SIG-M5 treated with dmso at 0.1 percent for 504 hours (cell line): ENCODE measurements around the gene PKMYT1.

Experiments used
- DNase-seq: peaks from one replicate; lab custom pipeline; 2025; ENCODE audit not compliant: unreplicated experiment; lab: John Stamatoyannopoulos, UW

PKMYT1 gene

DNA sequence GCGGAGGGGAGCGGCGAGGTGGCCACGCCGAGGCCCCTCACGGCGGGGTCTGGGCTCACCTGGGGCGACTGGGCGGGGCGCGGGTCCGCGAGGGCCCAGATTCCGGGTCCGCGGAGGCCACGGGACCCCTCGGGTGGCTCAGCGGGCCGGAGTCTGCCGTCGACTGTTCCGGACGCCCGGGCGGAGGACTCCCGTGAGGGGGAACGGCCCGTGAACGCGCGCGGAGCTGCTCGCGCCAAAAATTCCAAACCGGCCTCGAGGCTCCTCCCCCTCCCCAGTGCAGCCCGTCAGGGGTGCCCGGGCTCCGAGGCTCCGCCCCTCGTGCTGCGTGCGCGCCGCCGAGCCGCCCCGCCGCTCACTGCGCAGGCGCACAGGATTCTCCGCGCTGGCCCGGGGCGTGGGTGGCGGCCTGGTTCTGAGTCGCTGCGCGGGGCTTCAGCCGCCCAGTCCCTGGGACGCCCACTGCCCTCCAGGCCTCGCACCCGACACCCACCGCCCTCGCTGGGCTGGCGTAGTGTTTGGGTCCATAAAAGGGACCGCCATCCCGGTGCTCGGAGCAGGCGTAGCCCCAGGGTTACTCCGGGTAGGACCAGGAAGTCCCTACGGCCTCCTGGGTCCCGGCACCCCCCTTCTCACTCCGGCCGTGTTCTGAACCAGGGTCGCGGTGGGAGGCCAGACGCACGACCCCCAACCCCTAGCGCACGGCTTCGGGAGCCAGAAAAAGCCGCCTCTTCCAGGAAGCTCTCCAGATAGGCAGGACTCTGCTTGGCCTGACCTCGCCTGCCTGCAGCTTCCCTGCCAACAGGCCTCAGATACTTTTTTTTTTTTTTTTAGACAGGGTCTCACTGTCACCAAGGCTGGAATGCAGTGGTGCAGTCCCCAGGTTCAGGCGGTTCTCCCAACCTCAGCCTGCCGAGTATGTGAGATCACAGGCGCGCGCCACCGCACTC is at the start of gene PKMYT1:
PKMYT1 (minus strand) TSS at position 220 of the 950 bp plus-strand sequence. CDS start 789 bp downstream, outside the sequence.
- peak; percentile 79 for DNase-seq

- DNase-seq = no peak
Observed at GRCh38 chr16:3029491-3030221, 49.4 kb upstream of the PKMYT1 start.

DNA sequence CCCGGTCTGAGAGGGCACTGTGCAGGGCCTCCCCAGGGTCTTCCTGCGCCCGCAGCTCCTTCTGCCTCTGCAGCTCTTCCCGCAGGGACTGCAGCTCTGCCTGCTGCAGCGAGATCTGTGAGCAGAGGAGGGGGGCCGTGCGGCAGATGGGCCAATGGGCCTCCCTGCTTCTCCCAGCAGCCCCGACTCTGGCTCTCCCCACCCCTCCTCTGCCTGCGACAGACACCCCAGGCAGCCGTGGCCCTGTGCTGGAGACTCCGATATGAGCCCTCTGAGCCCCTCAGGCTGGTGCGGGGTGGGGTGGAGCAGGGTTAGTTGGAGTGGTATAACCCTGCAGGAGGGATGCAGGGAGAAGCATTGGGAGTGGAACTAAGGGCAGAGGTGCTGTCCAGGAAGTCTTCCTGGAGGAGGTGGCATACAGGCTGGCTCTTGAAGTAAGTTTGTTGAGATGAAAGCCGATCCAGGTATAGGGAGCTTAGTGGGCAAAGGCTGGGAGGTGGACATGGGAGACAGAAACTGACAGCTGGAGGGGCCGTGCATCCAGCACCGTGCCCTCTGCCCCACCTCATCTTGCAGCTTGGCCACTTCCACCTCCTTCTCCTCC is 48.6 kb upstream of the PKMYT1 start:
- DNase-seq = no peak

DNA sequence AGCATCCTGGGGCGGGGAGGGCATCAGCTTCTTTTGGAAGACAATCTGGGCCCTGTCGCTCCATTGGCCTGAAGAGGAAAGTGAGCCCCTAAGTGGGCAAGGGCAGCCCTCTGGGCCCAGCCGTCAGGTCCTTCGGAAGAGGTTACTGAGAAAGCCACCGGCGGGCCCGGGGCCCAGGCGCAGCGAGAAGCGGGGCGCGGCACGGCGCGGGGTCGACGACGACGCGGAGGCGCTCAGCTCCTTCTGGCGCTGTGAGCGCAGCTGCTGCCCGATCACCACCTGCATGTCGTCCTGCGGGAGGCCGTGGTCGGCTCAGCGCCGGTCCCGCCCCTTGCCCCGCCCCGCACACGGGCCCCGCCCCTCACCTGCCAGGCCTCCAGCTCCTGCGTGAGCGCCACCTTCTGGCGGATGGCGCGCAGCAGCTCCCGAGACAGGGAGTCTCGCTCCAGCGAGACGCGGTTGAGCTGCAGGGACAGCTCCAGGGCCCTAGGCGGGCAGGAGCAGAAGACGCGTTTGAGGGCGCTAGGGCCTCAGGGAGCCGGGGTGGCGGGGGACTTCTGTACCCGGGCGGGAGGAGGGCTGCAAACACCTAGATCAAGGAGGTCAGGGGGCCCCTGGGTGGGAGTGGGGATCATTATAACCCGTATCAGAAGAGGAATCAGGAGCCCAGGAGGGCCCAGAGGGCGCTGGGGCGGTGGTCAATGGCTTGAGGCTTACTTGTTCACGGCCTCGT is 47.9 kb upstream of the PKMYT1 start:
- DNase-seq = peak; percentile 70

DNA sequence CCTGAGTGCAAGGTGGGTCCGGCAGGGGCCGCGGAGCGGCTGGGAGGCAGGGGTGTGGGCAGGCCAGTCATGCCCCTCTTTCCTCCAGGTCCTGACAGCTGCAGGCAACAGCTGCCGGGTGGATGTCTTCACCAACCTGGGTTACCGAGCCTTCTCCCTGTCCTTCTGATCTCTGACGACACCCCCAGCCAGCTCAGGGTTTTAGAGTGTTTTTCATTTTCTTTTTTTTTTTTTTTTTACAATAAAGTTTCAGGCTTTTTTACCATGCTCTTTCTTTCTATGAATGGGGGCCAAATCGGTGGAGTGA is 47.2 kb upstream of the PKMYT1 start:
- DNase-seq = no peak

DNA sequence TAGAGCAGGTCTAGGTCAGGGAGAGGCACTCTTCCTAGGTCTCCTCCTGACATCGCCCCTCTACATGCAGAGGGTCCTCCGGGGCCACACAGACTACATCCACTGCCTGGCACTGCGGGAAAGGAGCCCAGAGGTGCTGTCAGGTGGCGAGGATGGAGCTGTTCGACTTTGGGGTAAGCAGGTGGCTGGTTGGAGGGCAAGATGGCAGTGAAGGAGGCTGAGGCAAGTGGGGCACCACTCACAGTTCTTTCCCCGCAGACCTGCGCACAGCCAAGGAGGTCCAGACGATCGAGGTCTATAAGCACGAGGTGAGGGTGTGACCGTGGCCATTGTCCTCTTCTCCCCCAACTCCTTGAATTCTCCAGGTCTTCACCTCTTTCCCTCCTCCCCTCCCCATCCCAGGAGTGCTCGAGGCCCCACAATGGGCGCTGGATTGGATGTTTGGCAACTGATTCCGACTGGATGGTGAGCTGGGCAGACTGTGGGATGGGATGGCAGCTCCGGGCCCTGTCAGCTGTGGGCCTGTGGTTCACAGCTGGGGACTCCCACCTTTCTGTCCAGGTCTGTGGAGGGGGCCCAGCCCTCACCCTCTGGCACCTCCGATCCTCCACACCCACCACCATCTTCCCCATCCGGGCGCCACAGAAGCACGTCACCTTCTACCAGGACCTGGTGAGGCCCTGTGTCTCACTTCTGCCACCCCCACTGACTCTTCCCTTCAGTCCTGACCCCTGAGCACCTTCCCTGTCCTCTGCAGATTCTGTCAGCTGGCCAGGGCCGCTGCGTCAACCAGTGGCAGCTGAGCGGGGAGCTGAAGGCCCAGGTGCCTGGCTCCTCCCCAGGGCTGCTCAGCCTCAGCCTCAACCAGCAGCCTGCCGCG is 46.6 kb upstream of the PKMYT1 start:
- DNase-seq = no peak

- no peak for DNase-seq
Observed at GRCh38 chr16:3026003-3026378, 45.7 kb upstream of the PKMYT1 start.

GRCh38 chr16:3025032-3026002 is 45.1 kb upstream of the PKMYT1 start:
- DNase-seq = no peak

DNA sequence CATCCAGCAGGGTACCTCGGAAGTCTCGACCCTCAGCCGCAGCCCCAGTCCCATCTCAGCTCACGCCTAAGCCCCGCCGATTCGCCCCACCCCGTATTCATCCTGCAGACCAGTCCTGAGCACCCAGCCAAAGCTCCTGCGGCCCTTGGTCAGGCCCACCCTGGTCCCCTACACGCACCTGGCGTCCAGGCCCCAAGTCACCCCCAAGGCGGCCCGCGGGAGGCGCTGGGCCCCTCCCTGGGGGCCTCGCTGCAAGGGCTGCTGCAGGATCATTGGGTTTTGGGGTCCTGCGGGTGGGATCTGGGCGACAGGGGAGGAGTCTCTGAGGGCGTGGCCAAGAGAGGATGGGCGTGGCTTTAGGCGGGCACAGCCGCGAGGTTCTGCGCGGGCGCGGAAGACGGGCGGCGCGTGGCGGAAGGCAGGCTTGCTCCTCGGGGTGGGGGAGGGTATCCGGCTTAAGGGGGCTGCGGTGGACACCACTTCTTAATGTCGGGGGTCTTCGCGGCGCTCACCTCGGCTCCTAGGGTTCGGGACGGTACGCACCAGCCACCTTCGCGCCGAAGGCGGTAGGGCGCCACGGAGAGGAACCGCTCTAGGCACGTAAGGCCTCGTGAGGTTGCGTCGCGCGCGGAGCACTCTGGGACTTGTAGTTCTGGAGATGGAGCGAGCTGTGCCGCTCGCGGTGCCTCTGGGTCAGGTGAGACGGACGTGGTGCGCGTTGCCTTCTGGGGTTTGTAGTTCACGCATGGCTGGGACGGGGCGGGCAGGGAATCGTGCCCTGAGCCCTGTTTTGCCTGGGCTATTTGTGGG is 43.6 kb upstream of the PKMYT1 start, which contains the start of the genes HCFC1R1 and THOC6:
HCFC1R1 (minus strand) TSS at position 274 of the 810 bp plus-strand sequence; CDS start at position 273, 1 bp downstream.
THOC6 (plus strand) TSS at position 367 of the 810 bp plus-strand sequence; CDS start at position 659, 292 bp downstream.
- DNase-seq = peak; percentile 98

GRCh38 chr16:3023415-3023668 is 43.1 kb upstream of the PKMYT1 start:
- no peak for DNase-seq

DNA sequence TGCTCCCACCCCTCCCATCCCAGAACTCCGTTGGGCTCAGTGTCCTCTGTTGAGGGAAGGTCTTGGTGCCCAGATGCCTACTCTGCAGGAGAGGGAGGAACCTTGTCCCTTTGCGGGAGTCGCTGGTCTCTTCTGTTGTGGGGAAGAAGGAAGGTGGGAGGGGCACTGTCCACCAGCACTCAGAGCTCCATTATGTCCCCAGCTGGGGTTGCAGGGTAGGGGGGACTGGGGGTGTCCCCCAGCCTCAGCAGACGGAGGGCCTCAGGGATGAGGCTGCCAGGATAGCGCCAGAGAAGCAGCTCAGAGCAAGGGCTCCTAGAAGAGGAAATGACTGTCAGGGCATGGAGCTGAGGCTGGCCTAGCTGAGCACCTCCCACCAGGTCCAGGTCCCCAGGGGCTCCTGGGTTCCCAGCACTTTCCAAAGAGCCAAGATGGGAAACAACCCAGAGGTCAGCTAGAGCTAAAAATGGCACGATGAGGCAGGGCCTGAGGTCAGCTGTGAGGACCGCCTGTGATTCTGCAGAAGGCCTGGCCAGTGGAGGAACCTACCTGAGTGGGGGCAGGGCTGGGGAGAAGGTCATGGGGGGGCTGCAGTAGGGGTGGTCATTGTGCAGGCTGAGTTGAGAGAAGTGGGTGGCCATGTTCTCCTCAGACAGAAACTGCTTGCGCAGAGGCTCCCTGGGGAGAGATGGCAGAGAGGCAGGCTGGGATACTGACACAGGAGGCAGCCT is 42.6 kb upstream of the PKMYT1 start:
- no peak for DNase-seq

DNA sequence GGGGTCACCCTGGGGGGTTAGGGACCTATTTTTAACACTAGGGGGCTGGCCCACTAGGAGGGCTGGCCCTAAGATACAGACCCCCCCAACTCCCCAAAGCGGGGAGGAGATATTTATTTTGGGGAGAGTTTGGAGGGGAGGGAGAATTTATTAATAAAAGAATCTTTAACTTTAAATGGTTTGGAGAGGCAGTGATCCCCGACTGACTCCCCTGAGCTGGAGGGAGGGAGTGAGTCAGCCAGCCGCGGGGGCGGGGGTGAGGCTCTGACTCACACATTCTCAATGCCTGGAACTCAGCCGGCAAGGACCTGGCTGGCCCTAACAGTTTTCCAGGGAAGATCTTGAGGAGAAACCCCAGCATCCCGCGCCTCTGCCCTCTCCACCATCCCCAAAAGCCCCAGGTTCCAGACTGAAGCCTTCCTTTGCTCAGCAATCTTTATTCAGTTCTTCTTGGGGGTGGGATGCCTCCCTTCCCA is 42.0 kb upstream of the PKMYT1 start:
- peak; percentile 65 for DNase-seq

GRCh38 chr16:3021449-3022207 is 41.4 kb upstream of the PKMYT1 start:
- peak; percentile 47 for DNase-seq

DNA sequence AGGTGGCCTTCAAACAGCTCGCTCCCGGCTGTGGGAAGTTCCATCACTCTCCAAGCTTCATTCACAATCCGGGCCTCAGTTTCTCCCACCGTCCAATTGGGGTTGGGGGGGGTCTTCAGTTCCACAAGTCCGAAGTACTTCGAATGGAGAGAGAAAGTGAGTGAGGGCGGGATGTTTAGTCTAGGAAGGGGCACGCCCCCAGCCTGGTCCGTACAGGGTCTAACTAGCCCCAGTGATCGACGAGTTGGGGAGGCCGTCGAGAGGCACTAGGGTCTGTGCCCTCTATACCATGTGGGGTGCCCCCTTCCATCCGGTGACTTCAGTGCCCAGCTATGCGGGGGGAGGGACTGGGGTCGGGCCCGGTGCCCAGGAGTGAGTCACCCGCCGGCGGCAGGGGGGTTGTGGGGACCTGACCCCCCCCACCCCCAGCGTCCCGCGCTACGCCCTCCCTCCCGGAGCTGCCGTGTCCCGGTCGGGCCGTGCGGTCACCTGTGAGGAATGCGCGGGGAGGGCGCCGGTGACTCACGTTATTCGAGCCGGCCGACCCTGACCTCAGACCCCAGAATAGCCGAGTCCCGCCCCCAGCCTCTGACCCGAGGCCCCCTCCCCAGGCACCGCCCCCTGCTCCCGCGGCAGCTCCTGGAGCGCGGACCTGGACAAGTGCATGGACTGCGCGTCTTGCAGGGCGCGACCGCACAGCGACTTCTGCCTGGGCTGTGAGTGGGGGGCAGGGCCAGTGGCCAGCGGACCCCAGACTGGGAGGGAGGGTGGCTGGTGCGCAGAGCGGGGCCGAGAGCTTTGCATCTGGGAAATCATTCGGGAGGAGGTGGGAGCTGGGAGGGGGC is 40.6 kb upstream of the PKMYT1 start:
- peak; percentile 44 for DNase-seq

DNA sequence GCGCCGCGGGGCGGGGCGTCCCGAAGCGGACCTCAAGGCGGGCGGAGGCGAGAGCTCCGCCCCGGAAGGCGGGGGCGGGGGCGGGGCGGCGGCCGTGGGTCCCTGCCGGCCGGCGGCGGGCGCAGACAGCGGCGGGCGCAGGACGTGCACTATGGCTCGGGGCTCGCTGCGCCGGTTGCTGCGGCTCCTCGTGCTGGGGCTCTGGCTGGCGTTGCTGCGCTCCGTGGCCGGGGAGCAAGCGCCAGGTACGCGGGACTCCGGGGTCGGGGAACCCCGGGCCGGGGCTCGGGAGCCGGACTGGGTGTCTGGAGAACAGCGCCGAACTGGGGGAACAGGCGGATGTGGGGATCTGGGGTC is 40.0 kb upstream of the PKMYT1 start, which contains the start of gene TNFRSF12A:
TNFRSF12A (plus strand) TSS at position 122 of the 357 bp plus-strand sequence; CDS start at position 152, 30 bp downstream.
- DNase-seq = peak; percentile 70
